Suppressor macrophage (primary cell): ENCODE data around the gene PRRG2.

Experiments used
- DNase-seq, 4 experiments: peaks; one replicate each; pipeline ENCODE4 v3.0.0-alpha.2; 2020 to 2022

The PRRG2 gene

DNA sequence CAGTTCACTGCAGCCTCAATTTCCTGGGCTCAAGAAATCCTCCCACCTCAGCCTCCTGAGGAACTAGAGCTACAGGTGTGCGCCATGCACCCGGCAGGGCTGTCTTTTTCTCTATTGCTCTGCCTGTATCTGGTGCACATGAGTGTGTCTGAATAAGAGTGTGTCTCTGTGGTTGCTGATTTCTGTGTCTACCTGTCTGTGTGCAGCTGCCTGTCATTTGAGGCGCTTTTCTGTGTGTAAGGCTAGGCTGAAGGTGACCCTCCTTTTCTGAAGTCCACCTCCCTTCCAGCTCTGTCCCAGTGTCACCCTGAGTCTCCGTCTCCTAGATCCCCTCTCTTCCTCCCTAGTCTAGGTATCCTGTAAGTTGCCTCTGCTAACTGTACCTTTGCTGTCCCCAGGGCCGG lies 8.4 kb downstream of the PRRG2 start:
- no peak for DNase-seq

DNA sequence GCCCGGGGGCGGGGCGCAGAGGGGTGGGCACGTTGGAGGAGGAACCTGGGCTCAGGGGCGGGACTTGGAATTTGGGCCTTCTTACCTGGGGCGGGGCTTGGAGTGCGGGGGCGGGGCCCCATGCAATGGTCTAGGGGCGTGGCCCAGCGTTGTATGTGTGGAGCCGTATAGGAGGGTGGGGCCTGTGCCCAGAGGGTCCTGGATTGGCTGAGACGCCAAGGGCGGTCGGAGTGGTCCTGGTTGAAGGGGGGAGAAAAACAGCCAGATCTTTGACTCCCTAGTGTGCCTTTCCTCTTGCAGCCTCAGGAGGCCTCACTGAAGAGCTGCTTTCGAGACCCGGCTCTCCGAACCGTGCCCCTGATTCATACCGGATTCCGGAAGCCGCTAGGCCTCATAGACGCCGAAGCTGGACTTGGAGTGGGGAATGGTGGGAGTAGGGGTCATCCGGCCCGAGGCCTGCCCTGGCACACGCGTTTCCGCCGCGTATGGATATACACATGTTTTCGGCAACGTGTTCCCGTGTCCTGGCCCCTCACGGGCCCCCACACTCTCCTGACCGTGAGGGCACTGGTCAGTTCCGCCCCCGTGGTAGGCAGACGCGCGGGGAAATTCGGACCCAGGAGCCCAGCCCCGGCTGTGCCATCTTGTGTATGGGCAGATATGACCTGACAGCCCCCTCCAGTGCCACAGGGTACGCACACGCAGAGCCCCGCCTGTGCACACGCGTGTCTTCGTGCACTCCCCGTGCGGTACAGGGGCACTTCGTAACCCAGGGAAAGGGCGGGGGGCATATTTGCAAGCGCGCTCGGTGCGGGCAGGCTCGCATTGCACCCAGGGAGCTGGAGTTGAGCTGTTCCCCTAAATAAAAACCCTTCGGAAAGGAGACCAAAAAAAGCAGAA lies 9.2 kb downstream of the PRRG2 start:
- peak; percentile 97 to 98 (median 98) for DNase-seq

DNA sequence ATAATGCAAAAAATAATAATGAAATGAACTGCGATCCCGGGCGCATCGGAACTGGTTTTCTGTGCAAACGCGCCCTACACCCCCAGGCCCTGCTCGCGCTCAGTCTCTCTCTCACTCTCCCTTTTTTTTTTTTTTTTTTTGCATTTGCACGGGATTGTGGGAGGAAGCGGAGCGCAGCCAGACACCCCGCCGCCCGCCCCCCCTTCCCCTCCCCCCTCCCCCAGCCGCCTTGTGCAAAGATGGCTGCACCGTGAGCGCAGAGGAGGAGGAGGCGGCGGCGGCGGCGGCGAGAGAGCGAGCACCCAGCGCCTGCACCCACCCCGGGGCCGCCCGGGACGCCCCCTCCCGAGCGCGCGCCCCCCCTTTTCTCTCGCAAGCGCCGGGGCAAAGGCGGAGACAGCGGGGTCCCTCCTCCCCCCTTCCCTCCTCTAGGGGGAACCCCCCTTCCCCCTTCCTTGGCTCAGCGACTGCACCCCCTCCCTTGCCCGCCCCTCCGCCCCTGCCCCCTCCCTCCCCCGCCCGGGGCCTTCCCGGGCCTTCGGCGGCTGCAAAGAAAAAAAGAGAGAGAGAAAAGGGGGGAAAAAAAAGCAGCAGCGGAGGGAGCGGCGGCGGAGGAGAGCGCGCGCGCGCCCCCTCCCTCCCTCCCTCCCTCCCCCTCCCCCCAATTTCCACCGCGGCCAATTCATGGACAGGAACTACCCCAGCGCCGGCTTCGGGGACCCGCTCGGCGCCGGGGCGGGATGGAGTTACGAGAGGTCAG lies 10.0 kb downstream of the PRRG2 start, which contains the start of gene PRR12:
TSS of gene PRR12 (plus strand) at position 212 of the 760 bp plus-strand sequence. CDS start at position 685, 473 bp downstream.
- DNase-seq, result peak; percentile 54 to 84 (median 80)

DNA sequence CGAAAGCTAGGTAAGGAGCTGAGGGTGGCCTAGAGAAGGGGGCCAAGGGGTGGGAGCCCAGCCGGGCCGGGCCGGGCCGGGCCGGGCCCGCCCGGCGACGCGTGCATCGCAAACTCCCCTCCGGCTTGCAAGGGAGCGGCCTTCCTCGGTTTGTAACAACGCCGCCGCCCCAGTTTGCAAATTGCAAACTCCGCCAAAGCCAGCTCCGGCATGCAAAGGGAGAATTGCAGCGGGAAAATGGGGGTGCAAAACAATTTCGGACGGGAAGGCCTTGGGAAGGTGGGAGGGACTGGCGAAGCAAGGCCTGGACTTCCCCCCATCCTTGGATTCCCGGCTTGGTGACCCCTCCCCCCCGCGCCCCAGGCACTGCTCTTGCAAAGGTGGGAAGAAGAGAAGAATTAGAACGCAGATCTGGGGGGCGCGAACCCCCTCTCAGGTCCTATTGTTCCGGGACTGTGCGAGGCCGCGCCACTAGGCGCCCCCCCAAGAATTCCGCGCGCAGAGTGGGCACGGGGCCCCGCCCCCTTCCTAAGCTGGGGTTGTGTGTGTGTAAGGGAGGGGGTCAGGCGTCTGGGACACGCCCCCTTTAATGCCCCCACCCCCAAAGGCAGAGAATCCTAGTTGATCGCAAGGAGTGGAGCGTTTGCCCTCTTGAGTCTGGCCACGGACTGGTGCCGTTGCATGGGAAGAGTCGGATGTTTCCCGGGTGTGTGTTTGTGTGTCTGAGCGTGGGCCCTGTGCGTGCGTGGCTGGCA lies 10.8 kb downstream of the PRRG2 start:
- DNase-seq, result peak; percentile 18 to 53 (median 45)

DNA sequence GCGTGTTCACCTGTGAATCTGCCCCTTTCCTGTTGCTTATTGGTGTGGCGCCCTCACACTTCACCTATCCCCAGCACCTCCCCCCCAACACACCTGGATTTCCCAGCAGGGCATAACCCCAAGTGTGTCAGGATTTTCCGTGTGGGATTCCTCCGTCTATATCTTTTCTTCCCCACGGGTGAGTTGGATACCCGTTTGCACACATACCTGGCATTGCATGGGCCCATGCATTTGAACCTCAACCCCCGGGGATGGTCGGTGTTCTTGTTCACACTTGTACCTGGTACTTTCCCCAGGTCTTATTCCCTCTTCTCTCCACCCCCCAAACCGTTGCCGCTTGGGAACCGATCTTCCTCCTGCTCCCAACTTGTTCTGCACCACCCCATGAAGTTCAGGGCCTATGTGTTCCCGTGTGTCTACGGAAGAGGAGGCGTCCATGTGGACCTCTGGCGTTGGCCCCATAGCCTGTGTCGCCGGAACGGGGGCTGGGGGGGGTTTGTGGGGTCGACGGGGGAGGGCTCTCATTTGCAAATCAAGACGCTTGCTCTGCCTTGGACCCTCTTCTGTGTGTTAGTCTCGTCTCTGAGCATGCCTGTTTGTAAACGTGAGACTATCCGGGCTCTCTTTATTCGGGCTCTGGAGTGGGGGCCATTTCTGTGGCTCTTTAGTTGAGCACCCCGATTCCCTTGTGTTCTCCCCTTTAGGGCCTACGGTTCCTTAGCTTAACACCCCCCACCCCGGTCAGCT lies 11.5 kb downstream of the PRRG2 start:
- peak in 2 of 4 experiments; percentile 24 to 30 for DNase-seq

DNA sequence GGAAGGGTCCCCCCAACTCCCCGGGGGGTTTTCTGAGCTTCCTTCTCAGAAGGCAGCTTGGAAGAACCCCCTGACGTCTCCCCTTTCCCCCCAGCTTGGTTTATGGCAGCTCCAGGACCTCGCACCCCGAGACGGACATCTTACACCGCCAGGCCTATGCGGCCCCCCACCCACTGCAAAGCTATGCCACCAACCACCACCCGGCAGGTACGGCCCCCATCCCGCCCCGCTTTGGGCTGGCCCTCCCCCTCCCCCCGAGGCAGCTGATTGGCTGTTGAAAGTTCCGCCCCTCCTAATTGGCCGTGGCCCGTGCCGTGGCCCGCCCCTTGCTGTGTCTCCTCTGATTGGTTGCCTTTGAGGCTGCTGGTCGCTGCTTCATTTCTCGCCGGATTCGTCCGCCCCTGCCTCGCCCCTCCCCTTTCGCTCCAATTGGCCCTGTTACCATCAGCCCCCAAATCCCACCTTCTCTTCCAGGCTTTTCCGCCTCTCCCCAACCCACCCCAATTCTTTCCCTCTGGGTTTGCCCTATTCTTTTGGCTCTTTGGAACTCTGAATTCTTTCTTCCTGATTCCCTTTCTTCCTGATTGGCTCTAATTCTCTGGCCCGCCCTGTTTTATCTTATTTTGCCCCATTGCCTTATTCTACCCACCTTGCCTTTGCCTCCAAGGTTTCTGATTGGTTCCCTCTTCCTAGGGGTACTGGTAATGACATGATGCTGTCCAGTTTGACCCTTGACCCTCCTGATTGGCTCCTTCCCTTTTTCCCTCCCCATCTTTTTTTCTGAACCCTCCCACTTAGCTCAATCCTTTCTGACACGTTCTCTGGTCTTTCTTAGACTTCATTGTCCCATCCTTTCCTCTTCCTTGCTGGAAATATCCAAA lies 12.4 kb downstream of the PRRG2 start:
- DNase-seq, result peak; percentile 82 to 93 (median 88)

DNA sequence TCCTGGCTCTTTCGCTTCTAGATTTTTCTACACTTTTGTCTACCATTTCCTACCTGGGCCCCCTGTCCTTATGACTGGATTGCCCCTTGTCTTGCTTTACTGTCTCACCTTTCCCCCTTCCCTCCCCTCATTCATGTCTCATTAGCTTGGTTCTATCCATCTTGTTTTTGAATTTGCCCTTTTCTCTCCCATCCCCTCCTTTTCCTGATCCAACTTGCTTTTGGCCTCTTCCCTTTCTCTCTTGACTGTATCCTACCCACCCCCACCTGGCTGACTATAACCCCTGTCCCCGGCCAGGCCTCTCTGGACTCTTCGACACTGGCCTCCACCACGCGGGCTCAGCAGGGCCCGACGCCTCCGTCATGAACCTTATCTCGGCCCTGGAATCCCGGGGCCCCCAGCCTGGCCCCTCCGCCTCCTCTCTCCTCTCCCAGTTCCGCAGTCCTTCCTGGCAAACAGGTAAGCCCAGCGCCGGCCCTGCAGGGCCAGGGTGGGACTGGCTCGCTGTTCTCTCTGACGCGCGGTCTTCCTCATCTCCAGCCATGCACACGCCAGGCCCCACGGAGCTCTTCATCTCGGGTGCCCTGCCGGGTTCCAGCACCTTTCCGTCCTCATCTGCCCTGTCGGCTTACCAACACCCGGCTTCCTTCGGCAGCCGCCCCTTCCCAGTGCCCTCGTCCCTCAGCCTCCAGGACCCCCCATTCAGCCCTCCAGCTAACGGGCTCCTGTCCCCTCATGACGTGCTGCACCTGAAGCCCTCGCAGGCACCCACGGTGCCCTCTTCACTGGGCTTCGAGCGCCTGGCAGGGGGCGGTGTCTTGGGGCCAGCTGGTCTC lies 13.3 kb downstream of the PRRG2 start:
- no peak for DNase-seq

DNA sequence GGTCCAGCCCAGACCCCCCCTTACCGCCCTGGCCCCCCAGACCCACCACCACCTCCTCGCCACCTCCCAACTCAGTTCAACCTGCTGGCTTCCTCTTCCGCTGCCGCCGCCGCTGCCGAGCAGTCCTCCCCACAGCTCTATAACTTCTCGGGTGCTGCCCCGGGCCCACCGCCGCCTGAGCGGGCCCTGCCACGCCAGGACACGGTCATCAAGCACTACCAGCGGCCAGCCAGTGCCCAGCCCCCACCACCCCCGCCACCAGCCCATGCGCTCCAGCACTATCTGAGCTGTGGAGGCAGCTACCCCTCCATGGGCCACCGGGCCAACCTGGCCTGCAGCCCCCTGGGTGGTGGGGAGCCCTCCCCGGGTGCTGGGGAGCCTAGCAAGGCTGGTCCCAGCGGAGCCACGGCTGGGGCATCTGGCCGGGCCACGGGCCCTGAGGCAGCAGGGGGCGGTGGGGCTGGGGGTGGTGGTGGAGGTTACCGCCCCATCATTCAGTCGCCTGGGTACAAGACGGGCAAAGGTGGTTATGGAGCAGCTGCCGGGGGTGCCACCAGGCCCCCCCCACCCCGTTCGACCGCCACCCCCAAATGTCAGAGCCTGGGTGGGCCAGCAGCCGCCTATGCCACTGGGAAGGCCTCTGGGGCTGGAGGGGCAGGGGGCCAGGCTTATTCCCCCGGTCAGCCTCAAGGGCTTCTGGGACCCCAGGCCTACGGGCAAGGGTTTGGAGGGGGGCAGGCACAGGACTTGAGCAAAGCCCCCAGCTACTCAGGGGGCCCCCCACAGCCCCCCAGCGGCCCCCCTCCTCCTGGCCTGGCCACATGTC lies 14.1 kb downstream of the PRRG2 start:
- no peak for DNase-seq

DNA sequence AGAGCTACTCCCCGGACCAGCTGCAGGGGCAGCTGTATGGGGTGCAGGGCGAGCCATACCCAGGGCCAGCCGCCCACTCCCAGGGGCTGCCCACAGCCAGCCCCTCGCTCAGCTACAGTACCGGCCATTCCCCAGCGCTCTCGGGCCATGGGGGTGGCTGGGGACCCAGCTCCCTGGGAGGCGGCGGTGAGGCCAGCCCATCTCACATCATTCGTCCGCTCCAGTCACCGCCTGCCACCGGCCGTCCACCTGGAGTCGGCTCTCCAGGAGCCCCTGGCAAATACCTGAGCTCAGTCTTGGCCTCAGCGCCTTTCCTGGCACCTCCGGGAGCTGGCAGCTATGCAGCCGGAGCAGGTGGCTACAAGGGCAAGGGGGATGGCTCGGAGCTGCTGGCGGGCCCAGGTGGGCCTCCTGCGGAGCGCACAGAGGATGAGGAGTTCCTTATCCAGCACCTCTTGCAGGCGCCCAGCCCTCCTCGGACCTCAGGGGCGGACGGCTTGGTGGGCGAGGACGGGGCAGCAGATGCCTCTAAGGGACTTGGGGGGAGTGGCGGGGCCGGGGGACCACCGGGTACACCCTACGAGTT lies 14.8 kb downstream of the PRRG2 start:
- no peak for DNase-seq

DNA sequence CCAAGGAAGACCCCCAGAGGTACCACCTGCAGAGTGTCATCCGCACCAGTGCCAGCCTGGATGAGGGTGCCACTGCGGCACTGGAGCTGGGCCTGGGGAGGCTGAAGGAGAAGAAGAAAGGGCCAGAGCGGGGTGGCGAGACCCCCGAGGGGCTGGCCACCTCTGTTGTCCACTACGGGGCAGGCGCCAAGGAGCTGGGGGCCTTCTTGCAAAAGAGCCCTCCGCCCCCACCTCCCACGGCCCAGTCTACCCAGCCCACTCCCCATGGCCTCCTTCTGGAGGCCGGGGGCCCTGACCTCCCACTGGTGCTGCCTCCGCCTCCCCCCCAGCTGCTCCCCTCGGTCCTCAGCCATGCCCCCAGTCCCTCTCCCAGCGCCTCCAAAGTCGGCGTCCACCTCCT lies 15.3 kb downstream of the PRRG2 start:
- no peak for DNase-seq

DNA sequence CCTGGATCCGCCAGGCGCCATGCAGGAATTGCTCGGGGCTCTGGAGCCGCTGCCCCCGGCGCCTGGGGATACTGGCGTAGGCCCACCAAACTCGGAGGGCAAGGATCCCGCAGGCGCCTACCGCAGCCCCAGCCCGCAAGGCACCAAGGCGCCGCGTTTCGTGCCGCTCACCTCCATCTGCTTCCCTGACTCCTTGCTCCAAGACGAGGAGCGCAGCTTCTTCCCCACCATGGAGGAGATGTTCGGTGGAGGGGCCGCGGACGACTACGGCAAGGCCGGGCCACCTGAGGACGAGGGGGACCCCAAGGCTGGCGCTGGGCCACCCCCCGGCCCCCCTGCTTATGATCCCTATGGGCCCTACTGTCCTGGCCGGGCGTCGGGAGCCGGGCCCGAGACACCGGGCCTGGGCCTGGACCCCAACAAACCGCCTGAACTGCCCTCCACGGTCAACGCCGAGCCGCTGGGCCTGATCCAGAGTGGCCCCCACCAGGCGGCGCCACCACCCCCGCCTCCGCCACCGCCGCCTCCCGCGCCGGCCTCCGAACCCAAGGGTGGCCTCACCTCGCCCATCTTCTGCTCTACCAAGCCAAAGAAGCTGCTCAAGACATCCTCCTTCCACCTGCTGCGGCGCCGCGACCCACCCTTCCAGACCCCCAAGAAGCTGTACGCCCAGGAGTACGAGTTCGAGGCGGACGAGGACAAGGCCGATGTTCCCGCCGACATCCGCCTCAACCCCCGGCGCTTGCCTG lies 16.0 kb downstream of the PRRG2 start:
- DNase-seq, result no peak

DNA sequence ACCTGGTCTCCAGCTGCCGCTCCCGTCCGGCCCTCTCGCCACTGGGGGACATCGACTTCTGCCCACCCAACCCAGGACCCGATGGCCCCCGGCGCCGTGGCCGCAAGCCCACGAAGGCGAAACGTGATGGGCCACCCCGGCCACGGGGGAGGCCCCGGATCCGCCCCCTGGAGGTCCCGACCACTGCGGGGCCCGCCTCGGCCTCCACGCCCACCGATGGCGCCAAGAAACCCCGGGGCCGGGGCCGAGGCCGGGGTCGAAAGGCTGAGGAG lies 16.5 kb downstream of the PRRG2 start:
- DNase-seq, result no peak

DNA sequence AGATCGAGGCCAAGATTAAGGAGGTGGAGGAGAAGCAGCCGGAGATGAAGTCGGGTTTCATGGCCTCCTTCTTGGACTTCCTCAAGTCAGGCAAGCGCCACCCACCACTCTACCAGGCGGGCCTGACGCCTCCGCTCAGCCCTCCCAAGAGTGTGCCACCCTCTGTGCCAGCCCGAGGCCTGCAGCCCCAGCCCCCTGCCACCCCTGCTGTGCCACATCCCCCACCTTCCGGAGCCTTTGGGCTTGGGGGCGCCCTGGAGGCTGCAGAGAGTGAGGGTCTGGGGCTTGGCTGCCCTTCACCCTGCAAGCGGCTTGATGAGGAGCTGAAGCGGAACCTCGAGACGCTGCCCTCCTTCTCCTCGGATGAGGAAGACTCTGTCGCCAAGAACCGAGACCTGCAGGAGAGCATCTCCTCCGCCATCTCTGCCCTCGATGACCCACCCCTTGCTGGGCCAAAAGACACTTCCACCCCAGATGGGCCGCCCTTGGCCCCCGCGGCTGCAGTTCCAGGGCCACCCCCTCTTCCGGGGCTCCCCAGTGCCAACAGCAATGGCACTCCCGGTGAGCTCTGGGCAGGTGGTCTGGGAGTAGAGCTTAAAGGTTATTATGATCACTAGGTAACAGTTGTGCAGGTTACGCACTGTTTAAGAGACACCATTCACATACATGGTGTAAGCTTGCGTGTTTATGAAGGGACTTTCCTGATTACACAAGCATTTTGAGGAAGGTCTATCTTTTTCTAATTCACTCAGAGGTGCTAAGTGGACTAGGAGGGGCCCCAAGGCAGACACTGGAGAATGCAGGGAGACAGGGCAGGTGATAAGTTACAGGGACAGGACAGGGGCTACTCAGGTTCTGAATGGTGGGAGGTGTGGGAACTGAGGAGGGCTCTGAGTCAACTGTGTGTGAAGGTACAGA lies 18.5 kb downstream of the PRRG2 start:
- DNase-seq, result peak in 3 of 4 experiments; percentile 9 to 48 (median 40)

DNA sequence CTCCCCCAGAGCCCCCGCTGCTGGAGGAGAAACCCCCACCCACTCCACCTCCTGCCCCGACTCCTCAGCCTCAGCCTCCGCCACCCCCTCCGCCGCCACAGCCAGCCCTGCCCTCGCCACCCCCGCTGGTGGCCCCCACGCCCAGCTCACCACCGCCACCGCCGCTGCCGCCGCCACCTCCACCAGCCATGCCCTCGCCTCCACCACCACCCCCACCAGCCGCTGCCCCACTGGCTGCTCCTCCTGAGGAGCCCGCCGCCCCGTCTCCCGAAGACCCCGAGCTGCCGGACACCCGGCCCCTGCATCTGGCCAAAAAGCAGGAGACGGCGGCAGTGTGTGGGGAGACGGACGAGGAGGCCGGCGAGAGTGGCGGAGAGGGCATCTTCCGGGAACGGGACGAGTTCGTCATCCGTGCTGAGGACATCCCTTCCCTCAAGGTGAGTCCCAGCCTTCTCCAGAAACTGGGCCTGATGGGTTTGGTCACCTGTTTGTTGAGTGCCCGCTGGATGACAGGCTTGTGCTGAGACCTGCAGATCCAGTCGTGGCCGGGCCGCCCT lies 20.4 kb downstream of the PRRG2 start:
- no peak for DNase-seq

DNA sequence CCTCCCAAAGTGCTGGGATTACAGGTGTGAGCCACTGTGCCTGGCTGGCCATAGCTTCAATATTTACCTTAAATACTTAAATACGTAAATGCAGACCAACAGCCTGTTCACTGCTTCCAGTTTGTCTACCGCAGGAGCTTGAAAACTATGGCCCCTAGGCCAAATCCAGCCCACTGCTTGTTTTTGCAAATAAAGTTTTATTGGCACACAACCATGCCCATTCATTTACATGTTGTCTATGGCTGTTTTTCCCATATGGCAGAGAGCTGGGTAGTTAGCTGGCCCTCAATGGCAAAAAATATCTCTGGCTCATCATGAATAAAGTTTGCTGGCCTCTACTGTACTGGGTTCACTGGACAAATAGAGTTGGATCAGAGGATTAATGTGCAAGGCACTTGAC lies 21.7 kb downstream of the PRRG2 start:
- DNase-seq, result no peak

DNA sequence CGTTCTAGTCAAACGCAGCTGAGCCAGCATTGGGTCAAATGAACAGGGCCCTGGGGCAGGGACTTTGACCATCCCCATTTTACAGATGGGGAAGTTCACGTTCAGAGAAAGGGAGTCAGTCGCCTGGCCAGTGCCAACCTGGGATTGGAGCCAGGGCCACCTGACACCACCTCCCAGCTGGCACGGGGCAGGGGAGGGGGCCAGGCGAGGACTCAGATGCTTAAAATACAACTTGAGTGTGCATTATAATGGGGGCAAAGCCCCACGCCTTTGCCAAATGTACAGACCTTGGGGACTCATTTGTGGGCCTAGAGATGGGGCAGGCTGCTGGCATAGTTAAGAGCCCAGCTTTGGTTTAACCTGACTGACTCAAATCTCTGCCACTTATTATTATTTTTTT lies 24.5 kb downstream of the PRRG2 start:
- DNase-seq, result no peak
